PC-3 (cell line): Measurements from ENCODE around the gene SRGAP2B. TPM values are rescaled to one million over a fixed set of nuclear protein-coding genes. Genes with fewer than 3 reads are reported as not detected.
"Not testable (repeated sequence)": the region's sequence is repeated elsewhere in the genome, so short reads cannot be mapped to it uniquely, and the experiment has no call there.

Experiments used
- ATAC-seq: fragments of 200-7000 bp; cut with Tn5 transposase; 2 replicates; pipeline ENCODE4 v1.9.1; 2020; ENCODE audit warnings: mild to moderate bottlenecking, moderate library complexity
- BruUV-seq: library from RNA; stranded (reverse); fragments of 400-500 nt; replicated peaks from 2 replicates; lab custom pipeline; 2021; lab: Mats Ljungman, UMichigan
- CTCF ChIA-PET: fragments of 300-600 bp; sonication (Branson Sonifier 250); formaldehyde crosslinking; loops from one replicate; lab custom pipeline; 2022; ENCODE audit warnings: antibody characterized with exemption; lab: Charles Lee
- POLR2A ChIA-PET: fragments of 300-600 bp; sonication (Branson Sonifier 250); formaldehyde crosslinking; loops from one replicate; lab custom pipeline; 2022; ENCODE audit warnings: antibody characterized with exemption; ENCODE audit not compliant: unreplicated experiment; lab: Charles Lee
- DNase-seq: peaks from one replicate; pipeline ENCODE4 v3.0.0-alpha.2; 2015
- H2AFZ ChIP-seq: fragments of 300-600 bp; sonication (generic); 2 replicates; pipeline ENCODE4 v1.6.0; 2016; ENCODE audit warnings: antibody characterized with exemption, low read length
- H3F3A ChIP-seq: fragments of 300-600 bp; sonication (generic); one replicate; pipeline ENCODE4 v1.6.0; 2017; ENCODE audit warnings: antibody characterized with exemption, low read length, control low read depth, mild to moderate bottlenecking; ENCODE audit not compliant: unreplicated experiment
- H3K27ac ChIP-seq: fragments of 300-600 bp; sonication (generic); 2 replicates; pipeline ENCODE4 v1.5.1; 2016; ENCODE audit warnings: mild to moderate bottlenecking, low read length
- H3K27me3 ChIP-seq: fragments of 300-600 bp; sonication (generic); 2 replicates; pipeline ENCODE4 v1.6.1; 2016; ENCODE audit warnings: low read length, mixed read lengths
- H3K36me3 ChIP-seq: fragments of 300-600 bp; sonication (generic); 2 replicates; pipeline ENCODE4 v1.6.1; 2016; ENCODE audit warnings: low read depth, mixed run types, low read length, mixed read lengths
- H3K4me1 ChIP-seq: fragments of 300-600 bp; sonication (generic); 2 replicates; pipeline ENCODE4 v1.5.1; 2016; ENCODE audit warnings: low read length; ENCODE audit not compliant: insufficient read depth
- H3K4me2 ChIP-seq: fragments of 300-600 bp; sonication (generic); 2 replicates; pipeline ENCODE4 v1.6.0; 2016; ENCODE audit warnings: low read length
- H3K4me3 ChIP-seq: fragments of 300-600 bp; sonication (generic); 2 replicates; pipeline ENCODE4 v1.5.1; 2016; ENCODE audit warnings: mild to moderate bottlenecking, low read length, mixed read lengths
- H3K79me2 ChIP-seq: fragments of 300-600 bp; sonication (generic); 2 replicates; pipeline ENCODE4 v1.6.1; 2017; ENCODE audit warnings: low read length, mixed read lengths
- H3K9ac ChIP-seq: fragments of 300-600 bp; sonication (generic); 2 replicates; pipeline ENCODE4 v1.6.0; 2016; ENCODE audit warnings: mild to moderate bottlenecking, low read length
- H3K9me2 ChIP-seq: fragments of 300-600 bp; sonication (generic); replicated peaks from 2 replicates; pipeline ENCODE4 v1.6.1; 2016; ENCODE audit warnings: mixed run types, low read length, mixed read lengths
- H3K9me3 ChIP-seq: fragments of 300-600 bp; sonication (generic); 2 replicates; pipeline ENCODE4 v1.6.1; 2016; ENCODE audit warnings: low read length, mixed read lengths
- H4K20me1 ChIP-seq: fragments of 300-600 bp; sonication (generic); 2 replicates; pipeline ENCODE4 v1.6.1; 2016; ENCODE audit warnings: low read length, mixed read lengths
- intact Hi-C: fragments of 100-400 bp; cut with micrococcal nuclease; formaldehyde crosslinking; loops from 2 replicates; pipeline ENCODE4 v1.9.0; 2023
- total RNA-seq: library from RNA; depleted of rRNA; stranded (reverse); fragments of >200 nt; gene quantifications from 2 replicates; pipeline ENCODE4 v1.2.3, GENCODE V29; 2014

Gene SRGAP2B
- total RNA-seq, 1 experiment from 2014 or later: 14.3 TPM

- H3K4me2 ChIP-seq, H2AFZ ChIP-seq, H3K79me2 ChIP-seq, H3K4me3 ChIP-seq, ATAC-seq, H3K9ac ChIP-seq, H3F3A ChIP-seq, H3K9me2 ChIP-seq, DNase-seq, CTCF ChIA-PET, BruUV-seq, H3K9me3 ChIP-seq, H3K36me3 ChIP-seq, H3K27me3 ChIP-seq, H3K27ac ChIP-seq, H3K4me1 ChIP-seq, POLR2A ChIA-PET, H4K20me1 ChIP-seq, intact Hi-C loops: not testable (repeated sequence)
These were observed 31.8 kb downstream of the SRGAP2B start for GRCh38 chr1:145063285-145063684.

DNA sequence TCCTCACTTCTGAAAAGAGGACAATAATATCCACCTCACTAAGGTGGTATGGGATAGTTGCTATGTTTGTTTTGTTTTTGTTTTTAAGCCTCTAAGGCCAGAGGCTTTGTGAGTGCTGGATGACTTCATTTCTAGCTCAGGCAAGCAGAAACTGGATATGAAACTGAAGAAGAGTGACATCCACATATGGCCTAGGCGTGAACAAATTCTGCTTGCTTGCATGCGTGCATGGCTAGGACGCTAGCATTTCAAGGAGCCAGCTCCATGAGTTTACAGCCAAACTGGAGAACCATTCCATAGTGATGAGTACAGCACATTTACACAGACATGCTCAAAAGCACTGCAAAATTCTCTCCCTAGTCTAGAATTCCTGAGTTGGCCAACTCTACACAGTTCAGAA is 36.9 kb downstream of the SRGAP2B start:
- H3K9ac ChIP-seq, DNase-seq, H3K4me2 ChIP-seq, BruUV-seq, H3K4me3 ChIP-seq, H3K27me3 ChIP-seq, intact Hi-C loops, H3K36me3 ChIP-seq, POLR2A ChIA-PET, ATAC-seq, H3K79me2 ChIP-seq, CTCF ChIA-PET, H3F3A ChIP-seq, H3K27ac ChIP-seq, H2AFZ ChIP-seq, H3K4me1 ChIP-seq, H3K9me3 ChIP-seq, H4K20me1 ChIP-seq, H3K9me2 ChIP-seq: not testable (repeated sequence)

DNA sequence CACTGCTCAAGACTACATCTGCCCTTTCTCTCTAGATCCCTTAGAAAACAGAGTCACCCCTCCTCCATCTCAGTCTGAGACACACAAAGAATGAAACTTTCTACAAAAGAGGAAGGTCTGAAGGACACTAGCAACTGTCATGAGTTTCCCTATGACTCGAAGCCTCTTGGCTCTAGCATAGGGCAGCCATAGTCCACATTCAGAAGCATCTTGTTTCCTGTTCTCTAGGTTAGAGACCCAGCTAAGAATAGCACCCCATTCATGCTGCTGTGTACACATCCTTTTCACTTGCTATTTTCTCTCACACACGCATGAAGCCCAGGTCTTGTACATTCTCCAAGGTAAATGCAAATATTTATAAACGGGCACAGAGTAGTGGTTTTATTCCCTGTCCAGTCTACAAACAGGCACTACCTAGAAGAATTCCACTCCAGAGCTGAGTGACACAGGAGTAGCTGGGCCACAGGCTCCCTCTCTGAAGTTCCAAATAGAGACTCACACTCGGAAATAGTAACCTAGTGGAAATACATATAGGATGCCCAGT is 39.8 kb downstream of the SRGAP2B start:
- H3K9me2 ChIP-seq, intact Hi-C loops, H3K79me2 ChIP-seq, H3K36me3 ChIP-seq, H3K4me1 ChIP-seq, BruUV-seq, DNase-seq, H3F3A ChIP-seq, H3K9ac ChIP-seq, CTCF ChIA-PET, H2AFZ ChIP-seq, H3K9me3 ChIP-seq, POLR2A ChIA-PET, H4K20me1 ChIP-seq, H3K4me3 ChIP-seq, H3K27me3 ChIP-seq, H3K4me2 ChIP-seq, H3K27ac ChIP-seq, ATAC-seq: not testable (repeated sequence)

DNA sequence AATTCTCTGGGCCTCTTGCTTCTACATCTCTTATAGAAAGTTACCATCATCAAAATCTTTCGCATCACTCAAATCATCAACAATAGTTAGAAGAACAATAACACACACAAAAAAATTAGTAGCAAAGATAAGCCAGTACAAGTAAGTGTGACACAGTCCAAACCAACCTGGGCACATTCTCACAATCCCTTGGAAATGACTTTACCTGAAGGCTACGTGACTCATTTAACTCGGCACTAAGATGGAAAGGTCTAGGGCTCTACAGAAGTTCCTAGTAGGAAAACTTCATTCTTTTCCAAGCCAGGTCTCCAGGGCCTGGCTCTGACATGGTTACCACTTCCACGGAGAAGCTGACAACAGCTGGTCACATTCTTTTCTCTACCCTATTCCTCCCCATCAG is 41.7 kb downstream of the SRGAP2B start:
- H3K4me2 ChIP-seq, H3K79me2 ChIP-seq, H3K4me3 ChIP-seq, ATAC-seq, intact Hi-C loops, BruUV-seq, H3K36me3 ChIP-seq, POLR2A ChIA-PET, DNase-seq, H3K9me2 ChIP-seq, H4K20me1 ChIP-seq, H3F3A ChIP-seq, H3K9me3 ChIP-seq, H3K9ac ChIP-seq, H3K27me3 ChIP-seq, CTCF ChIA-PET, H3K27ac ChIP-seq, H3K4me1 ChIP-seq, H2AFZ ChIP-seq: not testable (repeated sequence)

DNA sequence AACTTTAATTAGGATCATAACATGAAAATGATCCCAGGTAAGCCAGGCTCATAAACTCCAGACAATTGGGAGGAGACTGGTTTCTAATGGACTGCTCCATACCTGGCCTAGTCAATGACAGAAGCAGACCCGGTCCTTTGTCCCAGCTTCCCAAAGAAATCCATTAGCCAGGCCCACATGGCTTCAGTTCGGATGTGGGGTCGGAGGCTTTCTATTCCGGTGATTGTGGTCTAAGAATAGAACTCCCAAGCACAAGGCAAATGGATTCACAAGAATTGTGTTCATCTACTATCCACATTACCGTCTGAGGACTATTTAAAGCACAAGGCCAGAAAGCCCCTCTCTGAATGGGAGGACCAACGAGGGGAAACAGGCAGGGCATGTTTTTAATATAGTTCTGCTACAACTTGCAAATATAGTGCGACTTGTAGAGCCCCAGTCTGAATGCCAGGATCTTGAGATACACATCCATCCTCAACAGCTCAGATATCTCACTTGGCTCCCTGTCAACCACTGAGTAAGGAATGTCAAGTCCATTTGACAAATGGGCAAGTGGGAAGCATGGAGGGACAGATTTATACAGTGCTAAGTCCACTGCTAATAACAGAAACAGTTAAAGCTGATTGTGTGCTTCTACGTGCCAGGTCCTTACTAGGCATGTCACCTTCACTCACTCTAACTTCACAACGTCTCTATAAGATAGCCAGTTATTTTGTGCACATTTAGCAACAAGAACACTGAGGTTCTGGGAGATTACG is 42.9 kb downstream of the SRGAP2B start:
- H3K4me1 ChIP-seq, POLR2A ChIA-PET, H3K79me2 ChIP-seq, H3K27me3 ChIP-seq, H3K9ac ChIP-seq, H3K36me3 ChIP-seq, H2AFZ ChIP-seq, H3K9me2 ChIP-seq, DNase-seq, CTCF ChIA-PET, ATAC-seq, H3K4me3 ChIP-seq, H3K27ac ChIP-seq, H4K20me1 ChIP-seq, BruUV-seq, H3K9me3 ChIP-seq, intact Hi-C loops, H3K4me2 ChIP-seq, H3F3A ChIP-seq: not testable (repeated sequence)

DNA sequence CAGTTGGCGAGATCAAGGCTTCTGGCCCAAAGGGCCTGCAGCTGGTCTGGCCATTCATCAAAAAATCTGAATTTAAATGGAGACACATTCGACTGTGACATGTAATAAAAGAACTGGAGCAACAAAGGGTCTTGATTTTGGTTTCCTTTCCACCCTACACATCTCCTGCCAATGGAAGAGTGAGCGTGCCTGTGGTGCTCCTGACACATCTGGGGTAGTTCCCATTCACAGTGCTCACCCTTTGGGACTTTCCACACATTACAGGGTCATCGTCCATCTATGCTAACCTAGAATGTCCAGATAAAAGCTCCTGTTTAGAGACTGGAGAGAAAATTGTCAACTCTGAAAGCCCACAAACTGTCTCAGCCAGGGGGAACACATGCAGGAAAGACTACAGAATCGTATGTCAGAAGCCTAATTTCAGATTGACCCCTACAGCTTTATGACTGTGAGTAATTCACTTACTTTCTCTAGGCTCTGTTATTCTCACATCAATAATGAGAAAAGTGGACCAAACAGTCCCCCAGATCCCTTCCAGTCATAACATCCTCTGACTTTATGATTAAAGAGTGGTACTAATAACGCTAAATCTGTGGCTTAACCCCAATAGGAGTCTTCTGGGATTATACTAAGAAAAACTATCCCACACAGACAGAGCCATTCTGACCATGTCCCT is 46.8 kb downstream of the SRGAP2B start:
- POLR2A ChIA-PET, H3K4me2 ChIP-seq, DNase-seq, H3K9ac ChIP-seq, intact Hi-C loops, ATAC-seq, H3K27me3 ChIP-seq, H3K9me3 ChIP-seq, H3F3A ChIP-seq, H3K36me3 ChIP-seq, BruUV-seq, H3K4me3 ChIP-seq, H3K79me2 ChIP-seq, H2AFZ ChIP-seq, H3K9me2 ChIP-seq, H3K4me1 ChIP-seq, H3K27ac ChIP-seq, CTCF ChIA-PET, H4K20me1 ChIP-seq: not testable (repeated sequence)
